ENCODE data around the gene STUM.

STUM gene

DNA sequence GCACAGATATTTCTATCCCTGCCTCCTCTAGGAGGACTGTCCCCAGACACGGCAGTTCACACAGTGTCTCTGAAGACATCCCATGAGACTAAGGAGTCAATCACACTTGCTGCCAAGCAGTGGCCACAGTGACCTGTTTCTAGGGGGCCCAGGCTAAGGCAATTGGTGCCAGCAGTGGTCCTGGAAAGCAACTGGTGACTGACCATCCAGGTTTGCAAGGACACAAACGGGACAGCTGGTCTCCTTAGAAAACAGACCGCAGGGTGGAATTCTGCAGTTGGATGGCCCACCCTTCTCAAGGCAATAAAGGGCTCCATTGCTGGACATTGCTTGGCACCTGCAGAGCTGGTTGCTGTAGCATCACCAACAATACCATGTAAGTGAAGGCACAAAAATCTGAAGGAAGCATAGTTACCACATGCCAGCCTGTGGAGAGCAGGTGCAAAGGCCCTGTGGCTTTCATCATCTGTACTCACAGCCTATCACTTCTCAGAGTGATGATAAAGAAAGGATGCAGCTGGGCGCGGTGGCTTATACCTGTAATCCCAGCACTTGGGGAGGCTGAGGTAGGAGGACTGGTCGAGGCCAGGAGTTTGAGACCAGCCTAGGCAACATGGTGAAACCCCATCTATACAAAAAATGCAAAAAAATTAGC, 81.5 kb downstream of the STUM start:
- no peak for TF ChIP-seq ZFX (IDR thresholded peaks at IDR 0.05)
- TF ChIP-seq, protein P1, sequence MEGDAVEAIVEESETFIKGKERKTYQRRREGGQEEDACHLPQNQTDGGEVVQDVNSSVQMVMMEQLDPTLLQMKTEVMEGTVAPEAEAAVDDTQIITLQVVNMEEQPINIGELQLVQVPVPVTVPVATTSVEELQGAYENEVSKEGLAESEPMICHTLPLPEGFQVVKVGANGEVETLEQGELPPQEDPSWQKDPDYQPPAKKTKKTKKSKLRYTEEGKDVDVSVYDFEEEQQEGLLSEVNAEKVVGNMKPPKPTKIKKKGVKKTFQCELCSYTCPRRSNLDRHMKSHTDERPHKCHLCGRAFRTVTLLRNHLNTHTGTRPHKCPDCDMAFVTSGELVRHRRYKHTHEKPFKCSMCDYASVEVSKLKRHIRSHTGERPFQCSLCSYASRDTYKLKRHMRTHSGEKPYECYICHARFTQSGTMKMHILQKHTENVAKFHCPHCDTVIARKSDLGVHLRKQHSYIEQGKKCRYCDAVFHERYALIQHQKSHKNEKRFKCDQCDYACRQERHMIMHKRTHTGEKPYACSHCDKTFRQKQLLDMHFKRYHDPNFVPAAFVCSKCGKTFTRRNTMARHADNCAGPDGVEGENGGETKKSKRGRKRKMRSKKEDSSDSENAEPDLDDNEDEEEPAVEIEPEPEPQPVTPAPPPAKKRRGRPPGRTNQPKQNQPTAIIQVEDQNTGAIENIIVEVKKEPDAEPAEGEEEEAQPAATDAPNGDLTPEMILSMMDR (conservative IDR thresholded peaks at IDR 0.05): no peak
- no peak overlapping the region for H3K27ac ChIP-seq

DNA sequence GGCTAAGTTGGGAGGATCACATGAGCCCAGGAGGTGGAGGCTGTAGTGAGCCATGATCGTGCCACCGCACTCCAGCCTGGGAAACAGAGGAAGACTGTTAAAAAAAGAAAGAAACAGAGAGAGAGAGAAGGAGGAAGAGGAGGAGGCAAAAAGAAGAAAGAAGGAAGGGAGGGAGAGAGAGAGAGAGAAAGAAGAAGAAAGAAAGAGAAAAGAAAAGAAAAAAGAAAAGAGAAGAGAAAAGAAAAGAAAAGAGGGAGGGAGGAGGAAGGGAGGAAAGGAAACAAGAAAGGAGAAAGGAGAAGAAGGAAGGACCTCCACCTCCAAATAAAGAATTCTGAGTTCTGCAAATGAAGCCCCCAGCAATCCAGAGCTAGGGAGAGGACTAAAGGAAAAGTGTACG, 82.0 kb downstream of the STUM start:
- H3K27ac ChIP-seq: no peak overlapping the region
- TF ChIP-seq ZFX (IDR thresholded peaks at IDR 0.05): no peak
- TF ChIP-seq, protein P1 (conservative IDR thresholded peaks at IDR 0.05): no peak

DNA sequence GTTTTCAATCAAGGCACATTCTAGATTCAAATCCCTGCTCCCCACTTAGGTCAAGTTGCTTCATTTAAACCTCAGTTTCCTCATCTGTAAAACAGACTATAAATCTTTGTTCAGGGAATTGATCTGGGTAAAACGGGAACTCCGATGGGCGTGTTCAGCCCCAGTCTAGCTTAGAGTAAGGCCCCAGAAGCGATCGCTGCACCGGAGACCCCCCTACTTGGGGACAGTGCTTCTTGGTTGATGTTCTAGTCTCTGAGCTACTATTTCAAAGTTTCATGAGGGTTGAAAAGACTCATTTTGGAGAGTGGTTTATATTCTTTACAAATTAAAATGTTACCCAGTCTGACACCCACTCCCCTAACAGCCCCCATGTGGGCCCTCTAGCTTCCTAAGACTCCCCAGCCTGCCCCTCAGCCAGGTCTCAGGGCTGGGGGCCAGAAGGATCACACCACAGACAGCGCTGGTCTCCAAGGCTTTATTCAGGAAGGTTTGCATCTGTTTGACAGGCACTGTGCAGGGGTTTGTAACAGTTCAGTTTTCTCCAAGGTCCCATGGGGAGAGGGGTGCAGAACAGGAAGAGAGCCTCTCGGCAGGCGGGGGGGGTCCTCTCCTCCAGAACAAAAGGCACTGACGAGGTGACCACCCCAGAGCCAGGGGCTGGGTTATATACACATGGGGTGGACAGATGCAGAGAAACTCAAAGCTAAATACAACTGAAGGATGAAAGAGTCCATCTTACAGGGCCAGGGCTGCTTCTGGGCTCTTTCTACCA, 82.9 kb downstream of the STUM start:
- TF ChIP-seq, protein P1 (conservative IDR thresholded peaks at IDR 0.05): no peak
- no peak for TF ChIP-seq ZFX (IDR thresholded peaks at IDR 0.05)
- no peak overlapping the region for H3K27ac ChIP-seq

DNA sequence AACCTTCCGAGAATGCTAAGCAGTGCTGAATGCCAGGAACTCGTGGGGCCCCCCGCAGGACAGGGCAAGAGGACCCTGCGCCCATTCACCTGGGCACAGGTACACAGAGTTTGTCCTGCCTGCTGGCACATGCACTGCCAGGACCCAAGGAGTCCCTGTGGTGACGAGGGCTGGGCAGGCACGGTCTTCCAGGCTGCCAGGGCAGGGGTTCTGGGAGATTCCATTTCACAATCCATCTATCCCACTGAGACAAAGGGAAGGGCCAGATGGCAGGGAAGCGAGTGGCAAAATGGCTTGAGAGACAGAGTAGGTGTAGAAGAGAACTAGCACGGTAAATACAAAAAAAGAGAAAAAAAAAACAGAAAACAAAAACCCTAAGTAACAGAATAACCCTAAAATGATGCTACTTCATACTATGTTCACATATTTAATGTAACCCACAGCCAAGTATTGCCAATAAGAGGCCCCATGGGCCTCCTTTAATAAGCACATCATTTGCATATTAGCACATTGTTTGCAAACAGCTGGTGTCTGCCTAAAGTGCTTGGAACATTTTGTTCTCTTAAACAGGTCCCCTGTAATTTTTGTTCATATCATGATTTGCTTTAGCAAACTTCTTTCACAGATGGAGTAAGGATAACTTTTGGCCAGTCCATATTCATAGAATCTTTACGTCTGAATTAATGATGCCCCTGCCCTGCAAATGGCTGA, 83.8 kb downstream of the STUM start:
- TF ChIP-seq, protein P1 (conservative IDR thresholded peaks at IDR 0.05): no peak
- no peak for TF ChIP-seq ZFX (IDR thresholded peaks at IDR 0.05)
- no peak overlapping the region for H3K27ac ChIP-seq

DNA sequence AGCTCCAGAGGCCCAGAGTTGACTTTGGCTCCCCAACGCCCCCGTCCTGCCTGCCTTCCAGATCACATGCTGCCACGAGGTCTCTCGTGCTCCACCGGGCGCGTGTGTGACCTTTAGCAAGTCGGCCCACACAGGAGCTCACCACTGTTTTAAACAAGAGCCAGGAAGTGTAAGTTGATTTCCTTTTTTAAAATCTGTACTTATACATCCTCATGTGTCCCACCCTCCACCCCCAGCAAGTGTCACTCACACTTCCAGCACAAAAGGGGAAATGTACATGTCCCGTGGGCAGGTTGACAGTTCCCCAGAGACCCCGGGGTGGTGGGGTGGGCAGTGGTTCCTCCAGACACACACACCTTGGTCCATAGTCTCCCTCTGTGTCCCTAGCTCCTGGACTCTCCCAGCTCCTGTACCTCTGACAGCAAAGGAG, 84.4 kb downstream of the STUM start:
- no peak overlapping the region for H3K27ac ChIP-seq
- TF ChIP-seq, protein P1 (conservative IDR thresholded peaks at IDR 0.05): no peak
- no peak for TF ChIP-seq ZFX (IDR thresholded peaks at IDR 0.05)

DNA sequence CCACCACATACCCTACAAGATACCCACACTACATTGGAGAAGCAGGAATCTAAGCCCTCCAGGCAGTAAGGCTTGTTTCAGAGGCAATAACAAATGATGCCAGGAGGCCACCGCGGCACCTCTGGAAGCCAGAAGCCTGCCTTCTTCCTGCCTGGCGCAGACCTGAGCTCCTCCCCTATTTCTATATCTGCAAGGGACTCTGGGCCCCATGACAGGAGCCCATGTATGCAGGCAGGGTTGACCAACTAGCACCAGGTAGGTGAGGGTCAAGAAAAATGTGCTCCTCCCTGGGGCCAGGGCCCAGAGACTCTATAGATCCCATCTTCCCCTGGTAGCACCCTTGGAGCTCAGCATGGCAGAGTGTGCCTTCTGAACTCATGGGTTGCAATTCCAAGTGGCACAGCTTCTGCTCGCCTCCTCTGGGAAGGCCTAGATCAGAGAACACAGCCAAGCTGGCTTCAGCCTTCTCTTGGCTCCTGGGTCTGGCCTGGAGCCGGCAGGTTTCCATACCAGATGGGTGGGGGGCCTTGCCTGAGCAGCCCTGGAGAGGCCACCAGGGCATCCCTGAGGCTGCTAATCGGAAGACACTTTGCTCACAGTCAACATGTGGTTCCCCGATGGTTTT, 85.1 kb downstream of the STUM start:
- TF ChIP-seq ZFX (IDR thresholded peaks at IDR 0.05): no peak
- TF ChIP-seq, protein P1 (conservative IDR thresholded peaks at IDR 0.05): no peak
- H3K27ac ChIP-seq: no peak overlapping the region
